Stomach (tissue), 9 donors: ENCODE results near the gene ICAM3. TPM values are rescaled to one million over a fixed set of nuclear protein-coding genes. Genes with fewer than 3 reads are reported as not detected.

Experiments
- DNase-seq, 2 donors: peaks; one replicate each; pipeline versions ENCODE4 v3.0.0 to v3.0.0-alpha.2; 2013 to 2019
- H3K27ac ChIP-seq, 5 donors: fragments of 200-600 bp in 4 of 5; sonication (generic) in 4 of 5; one replicate each; pipeline ENCODE4 v1.5.1; 2013 to 2019; ENCODE audit warnings: mild to moderate bottlenecking in 1 of 5, moderate library complexity in 1 of 5
- H3K27me3 ChIP-seq, 3 donors: fragments of 200-600 bp; sonication (generic); one replicate each; pipeline ENCODE4 v1.5.1; 2017 to 2019; ENCODE audit warnings: mixed run types in 1 of 3
- H3K36me3 ChIP-seq, 4 donors: fragments of 200-600 bp; sonication (generic); 1 replicate in 3 of 4; 2 replicates in 1 of 4; pipeline ENCODE4 v1.5.1; 2016 to 2019
- H3K4me1 ChIP-seq, 4 donors: fragments of 200-600 bp; sonication (generic); one replicate each; pipeline ENCODE4 v1.5.1; 2016 to 2019
- H3K4me3 ChIP-seq, 4 donors: fragments of 200-600 bp; sonication (generic) in 3 of 4; one replicate each; pipeline ENCODE4 v1.5.1; 2016 to 2019; ENCODE audit warnings: mild to moderate bottlenecking in 1 of 4
- H3K9me3 ChIP-seq, 4 donors: fragments of 200-600 bp; sonication (generic); one replicate each; pipeline ENCODE4 v1.5.1; 2016 to 2019
- EP300 ChIP-seq: sonication (generic); formaldehyde crosslinking; IDR thresholded peaks from one replicate; pipeline ENCODE4 v1.6.1; 2017; ENCODE audit warnings: antibody characterized with exemption
- POLR2A ChIP-seq, 4 donors: fragments of 450-650 bp; IDR thresholded peaks; one replicate each; pipeline ENCODE4 v1.6.1; 2016; ENCODE audit warnings: antibody characterized with exemption in 4 of 4, control low read depth in 2 of 4, mild to moderate bottlenecking in 1 of 4, moderate library complexity in 1 of 4
- POLR2AphosphoS5 ChIP-seq, 3 donors: sonication (generic); formaldehyde crosslinking; IDR thresholded peaks; one replicate each; pipeline ENCODE4 v1.6.1; 2016; ENCODE audit warnings: antibody characterized with exemption in 3 of 3
- WGBS, 5 donors: extraction: QIAGEN DNeasy Blood & Tissue Kit in 3 of 5; methylation state at CpG; one replicate each; pipeline versions ENCODE4 v1.1.5 to v1.1.7; 2013 to 2018; 5-methylcytosine and 5-hydroxymethylcytosine counted together
- intact Hi-C: fragments of 100-400 bp; cut with DNase I; formaldehyde crosslinking; loops from one replicate; pipeline ENCODE4 v1.15.1; 2023; ENCODE audit warnings: low total_unique reads
- polyA plus RNA-seq, 3 donors: library from polyadenylated mRNA; stranded (reverse); fragments of 200-250 nt; gene quantifications; one replicate each; pipeline ENCODE4 v1.2.3, GENCODE V29; 2013
- total RNA-seq, 5 donors: library from RNA; depleted of rRNA; stranded (reverse); fragments of >200 nt; gene quantifications; one replicate each; pipeline versions ENCODE4 v1.1.0 to v1.2.3, GENCODE V29; 2014 to 2016
- TF ChIP-seq, protein P1 (sequence below), 7 experiments: fragments of 450-650 bp in 4 of 7; fragments of 200-600 bp in 3 of 7; sonication (generic) in 3 of 7; IDR thresholded peaks; one replicate each; pipeline ENCODE4 v1.5.1; 2016 to 2019; ENCODE audit warnings: antibody characterized with exemption in 7 of 7, control low read depth in 2 of 7, mild to moderate bottlenecking in 1 of 7
- donor health status: healthy with polysubstance abuse.
- donor health status: Bipolar disorder and iron deficiency.
- donor health status: healthy.

Gene ICAM3
- total and polyA plus RNA-seq, 8 donors: 3.5 to 17.1 (median 8.5) TPM; not detected in 1

DNA sequence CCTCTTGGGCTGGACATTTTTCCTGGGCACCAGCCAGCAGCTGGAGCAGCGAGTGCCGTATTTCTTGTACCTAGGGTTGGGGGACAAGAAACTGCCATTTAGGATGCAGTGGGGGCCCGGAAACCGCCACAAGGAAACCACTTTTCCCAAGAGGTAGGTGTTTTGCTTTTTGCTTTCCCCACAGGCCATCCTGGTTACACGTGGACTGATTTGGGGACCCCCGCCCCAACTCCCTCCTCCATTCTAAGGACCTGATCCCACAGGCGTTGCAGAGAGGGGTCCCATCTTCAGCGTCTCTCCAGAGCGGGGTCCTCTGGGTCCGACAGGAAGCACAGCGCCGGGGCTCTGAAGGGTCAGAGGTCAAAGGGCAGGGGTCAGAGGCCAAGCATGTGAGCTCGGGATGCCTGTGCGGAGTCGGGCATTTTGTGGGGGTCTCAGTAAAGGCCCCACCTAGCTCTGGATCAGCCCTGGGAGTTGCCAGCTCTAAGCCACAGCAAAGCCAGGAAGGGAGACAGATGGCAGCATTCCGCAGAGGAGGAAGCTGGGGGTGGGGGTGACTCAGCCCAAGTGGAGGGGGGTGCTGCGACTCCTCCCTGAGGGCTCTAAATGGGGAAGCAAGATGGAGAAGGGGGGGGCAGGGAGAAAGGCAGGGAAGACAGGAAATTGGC is 34.2 kb downstream of the ICAM3 start:
- Histone ChIP-seq H3K4me1 (no peaks in the 10 kb centered on the region), H3K27ac (peak overlapping the region in 1 of 5 donors; percentile 38), H3K36me3 (peaks cover 3 to 24% (median 15%) of the 10 kb centered on the region in 4 donors), H3K27me3 (peaks cover 0 to 23% (median 0%) of the 10 kb centered on the region in 3 donors), H3K9me3 (no peaks in the 10 kb centered on the region), H3K4me3 (no peak overlapping the region)
- TF ChIP-seq, protein P1, sequence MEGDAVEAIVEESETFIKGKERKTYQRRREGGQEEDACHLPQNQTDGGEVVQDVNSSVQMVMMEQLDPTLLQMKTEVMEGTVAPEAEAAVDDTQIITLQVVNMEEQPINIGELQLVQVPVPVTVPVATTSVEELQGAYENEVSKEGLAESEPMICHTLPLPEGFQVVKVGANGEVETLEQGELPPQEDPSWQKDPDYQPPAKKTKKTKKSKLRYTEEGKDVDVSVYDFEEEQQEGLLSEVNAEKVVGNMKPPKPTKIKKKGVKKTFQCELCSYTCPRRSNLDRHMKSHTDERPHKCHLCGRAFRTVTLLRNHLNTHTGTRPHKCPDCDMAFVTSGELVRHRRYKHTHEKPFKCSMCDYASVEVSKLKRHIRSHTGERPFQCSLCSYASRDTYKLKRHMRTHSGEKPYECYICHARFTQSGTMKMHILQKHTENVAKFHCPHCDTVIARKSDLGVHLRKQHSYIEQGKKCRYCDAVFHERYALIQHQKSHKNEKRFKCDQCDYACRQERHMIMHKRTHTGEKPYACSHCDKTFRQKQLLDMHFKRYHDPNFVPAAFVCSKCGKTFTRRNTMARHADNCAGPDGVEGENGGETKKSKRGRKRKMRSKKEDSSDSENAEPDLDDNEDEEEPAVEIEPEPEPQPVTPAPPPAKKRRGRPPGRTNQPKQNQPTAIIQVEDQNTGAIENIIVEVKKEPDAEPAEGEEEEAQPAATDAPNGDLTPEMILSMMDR (IDR thresholded peaks at IDR 0.05): no peak
- no peak for TF ChIP-seq POLR2AphosphoS5 (IDR thresholded peaks at IDR 0.05)
- no peak for TF ChIP-seq EP300
- no peak for TF ChIP-seq POLR2A (IDR thresholded peaks at IDR 0.05)
- WGBS, 5 donors: 73 to 82% (median 82%) methylated on average over 15 to 17 of the region's 17 CpGs
- no peak for DNase-seq
- intact Hi-C loops: no loop called here

DNA sequence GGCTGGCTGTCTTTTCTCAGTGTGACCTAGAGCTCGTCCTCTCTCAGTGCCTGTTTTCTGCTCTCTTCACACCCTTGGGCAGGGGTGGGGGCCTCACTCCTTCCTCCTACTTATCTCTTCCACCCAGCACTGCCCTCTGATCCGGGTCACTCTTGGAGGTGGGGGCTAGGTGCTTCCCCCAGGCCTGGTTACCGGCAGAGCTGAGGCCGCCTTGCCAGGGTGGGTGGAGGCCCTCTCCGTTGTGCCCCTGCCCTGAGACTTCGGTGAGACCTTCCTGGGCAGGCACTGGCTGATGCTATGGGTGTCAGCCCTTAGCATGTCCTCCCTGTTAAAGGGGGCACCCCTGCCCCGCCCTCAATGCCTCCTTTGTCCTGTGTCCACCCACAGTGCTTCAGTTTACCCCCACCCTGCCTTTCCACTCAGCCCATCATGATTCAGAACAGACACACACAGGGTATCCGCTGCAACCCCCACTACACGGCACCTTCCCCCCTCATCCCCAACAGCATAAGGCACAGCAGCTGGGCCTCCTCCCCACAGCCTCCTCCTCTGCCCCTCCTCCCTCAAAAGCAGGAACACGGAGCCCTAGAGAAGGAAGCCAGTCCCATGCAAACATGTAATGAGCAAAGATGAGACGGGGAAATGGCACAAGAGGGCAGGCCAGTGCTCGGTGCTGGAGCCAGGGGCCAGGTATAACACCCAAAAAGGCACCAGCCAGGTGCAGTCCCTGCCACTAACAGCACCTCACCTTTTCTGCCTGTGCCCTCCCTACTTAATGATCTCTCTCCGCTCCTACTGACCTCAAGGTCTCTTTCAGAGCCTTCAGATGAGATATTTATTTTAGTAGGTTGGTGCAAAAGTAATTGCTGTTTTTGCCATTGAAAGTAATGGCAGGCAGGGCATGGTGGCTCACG is 39.6 kb downstream of the ICAM3 start:
- DNase-seq: no peak
- H3K4me3 ChIP-seq: no peak overlapping the region
- intact Hi-C loops: no loop called here
- H3K27me3 ChIP-seq: peaks cover 12 to 78% (median 26%) of the 10 kb centered on the region in 3 donors
- H3K9me3 ChIP-seq: no peaks in the 10 kb centered on the region
- TF ChIP-seq POLR2AphosphoS5 (IDR thresholded peaks at IDR 0.05) (no peak), POLR2A (IDR thresholded peaks at IDR 0.05) (no peak), EP300 (no peak)
- TF ChIP-seq, protein P1 (IDR thresholded peaks at IDR 0.05): no peak
- peaks cover 12 to 21% (median 16%) of the 10 kb centered on the region in 4 donors for H3K4me1 ChIP-seq
- WGBS, 5 donors: 31 to 38% (median 35%) methylated on average over 14 of the region's 14 CpGs
- H3K27ac ChIP-seq: no peak overlapping the region
- H3K36me3 ChIP-seq: peaks cover 0 to 7% (median 3%) of the 10 kb centered on the region in 4 donors

DNA sequence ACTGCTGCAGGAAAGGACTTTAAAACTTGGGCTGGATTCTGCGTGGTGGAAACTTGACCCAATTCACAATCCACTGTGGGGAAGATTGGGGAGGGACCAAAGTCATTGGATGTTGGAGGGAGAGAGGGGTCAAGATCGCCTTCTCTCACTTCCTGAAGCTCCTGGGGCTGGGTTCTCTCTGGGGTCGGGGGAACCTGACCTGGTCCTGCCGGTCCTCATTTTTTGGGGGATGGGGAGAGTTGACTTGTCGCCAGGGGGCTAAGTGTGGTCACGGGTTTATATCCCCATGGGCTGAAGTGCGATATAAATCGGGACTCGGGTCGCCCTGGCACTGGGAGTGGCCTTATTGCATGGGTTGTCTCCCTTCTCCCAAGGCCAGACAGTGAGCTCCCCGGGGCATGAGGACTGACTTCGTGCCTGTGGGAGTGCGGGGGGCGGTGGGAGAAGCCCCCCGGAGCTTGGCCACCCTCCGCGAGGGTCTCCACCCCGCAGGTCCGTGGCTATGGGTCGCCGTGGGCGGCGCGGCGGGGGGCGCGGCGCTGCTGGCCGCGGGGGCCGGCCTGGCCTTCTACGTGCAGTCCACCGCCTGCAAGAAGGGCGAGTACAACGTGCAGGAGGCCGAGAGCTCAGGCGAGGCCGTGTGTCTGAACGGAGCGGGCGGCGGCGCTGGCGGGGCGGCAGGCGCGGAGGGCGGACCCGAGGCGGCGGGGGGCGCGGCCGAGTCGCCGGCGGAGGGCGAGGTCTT is 43.4 kb downstream of the ICAM3 start:
- DNase-seq: peak in 1 of 2 donors; percentile 70
- peaks cover 27 to 57% (median 49%) of the 10 kb centered on the region in 4 donors for H3K4me1 ChIP-seq
- intact Hi-C loops: no loop called here
- H3K36me3 ChIP-seq: no peaks in the 10 kb centered on the region
- 4 to 8% (median 5%) methylated on average over 15 to 58 of the region's 58 CpGs for WGBS, 5 donors
- no peak overlapping the region for H3K27ac ChIP-seq
- peaks cover 28 to 100% (median 63%) of the 10 kb centered on the region in 3 donors for H3K27me3 ChIP-seq
- no peaks in the 10 kb centered on the region for H3K9me3 ChIP-seq
- TF ChIP-seq EP300: no peak
- no peak for TF ChIP-seq POLR2A (IDR thresholded peaks at IDR 0.05)
- TF ChIP-seq POLR2AphosphoS5 (IDR thresholded peaks at IDR 0.05): no peak
- TF ChIP-seq, protein P1 (IDR thresholded peaks at IDR 0.05): no peak
- H3K4me3 ChIP-seq: peak overlapping the region; percentile 17 to 48 (median 29)
